Measurements from ENCODE around the gene TRPM6. TPM values are rescaled to one million over a fixed set of nuclear protein-coding genes. Genes with fewer than 3 reads are reported as not detected.
"Not testable (repeated sequence)": the region's sequence is repeated elsewhere in the genome, so short reads cannot be mapped to it uniquely, and the experiment has no call there.

The TRPM6 gene
- not detected in 2 replicates for total RNA-seq (2014; rRNA removed; shearing (Covaris generic))

GRCh38 chr9:74887041-74887980, at the start of gene TRPM6:
TRPM6 (minus strand) TSS chr9:74887921; CDS start chr9:74887856, 65 bp downstream.
- Histone ChIP-seq H3K27me3 (replicated peaks) (no peaks in the 10 kb centered on the region), H3K4me1 (replicated peaks) (peaks cover 4% of the 10 kb centered on the region), H3K36me3 (no peaks in the 10 kb centered on the region), H3K4me3 (peak within 1 kb of the TSS; percentile 41), H3K27ac (no peak within 1 kb of the TSS), H3K9me3 (replicated peaks) (no peaks in the 10 kb centered on the region)
- peak; percentile 28 to 49 for DNase-seq (ENCODE audit: low read depth in 1 of 2, low spot score in 2 of 2)

GRCh38 chr9:74935008-74935407, 47.3 kb upstream of the TRPM6 start:
- H3K36me3 ChIP-seq = no peaks in the 10 kb centered on the region
- no peak overlapping the region for H3K4me3 ChIP-seq
- H3K4me1 ChIP-seq (replicated peaks) = no peaks in the 10 kb centered on the region
- H3K9me3 ChIP-seq (replicated peaks) = no peaks in the 10 kb centered on the region
- H3K27ac ChIP-seq = no peak overlapping the region
- no peak for DNase-seq (ENCODE audit: low read depth in 1 of 2, low spot score in 2 of 2)
- no peaks in the 10 kb centered on the region; the same call in 1 of the 2 replicates for H3K27me3 ChIP-seq (replicated peaks)

- Histone ChIP-seq H3K9me3 (replicated peaks) (no peaks in the 10 kb centered on the region), H3K27ac (no peak overlapping the region), H3K36me3 (no peaks in the 10 kb centered on the region), H3K4me3 (no peak overlapping the region), H3K4me1 (replicated peaks) (no peaks in the 10 kb centered on the region), H3K27me3 (replicated peaks) (no peaks in the 10 kb centered on the region)
- no peak for DNase-seq (ENCODE audit: low read depth in 1 of 2, low spot score in 2 of 2)
Measured at GRCh38 chr9:74921737-74922136, 34.0 kb upstream of the TRPM6 start.

- Histone ChIP-seq H3K27ac (no peak overlapping the region), H3K9me3 (replicated peaks) (no peaks in the 10 kb centered on the region), H3K4me3 (no peak overlapping the region), H3K27me3 (replicated peaks) (no peaks in the 10 kb centered on the region), H3K36me3 (no peaks in the 10 kb centered on the region), H3K4me1 (replicated peaks) (no peaks in the 10 kb centered on the region)
- no peak for DNase-seq (ENCODE audit: low read depth in 1 of 2, low spot score in 2 of 2)
Measured at GRCh38 chr9:74920944-74921626, 33.4 kb upstream of the TRPM6 start.

- H3K27ac ChIP-seq = no peak overlapping the region
- no peaks in the 10 kb centered on the region for H3K9me3 ChIP-seq (replicated peaks)
- H3K27me3 ChIP-seq (replicated peaks) = no peaks in the 10 kb centered on the region
- no peaks in the 10 kb centered on the region for H3K4me1 ChIP-seq (replicated peaks)
- H3K4me3 ChIP-seq = no peak overlapping the region
- DNase-seq (ENCODE audit: low read depth in 1 of 2, low spot score in 2 of 2) = no peak
- H3K36me3 ChIP-seq = no peaks in the 10 kb centered on the region
Measured at GRCh38 chr9:74910036-74910435, 22.3 kb upstream of the TRPM6 start.

GRCh38 chr9:74908665-74909064, 20.9 kb upstream of the TRPM6 start:
- no peak overlapping the region for H3K27ac ChIP-seq
- H3K4me1 ChIP-seq (replicated peaks) = no peaks in the 10 kb centered on the region
- no peak for DNase-seq (ENCODE audit: low read depth in 1 of 2, low spot score in 2 of 2)
- H3K36me3 ChIP-seq = no peaks in the 10 kb centered on the region
- no peaks in the 10 kb centered on the region for H3K9me3 ChIP-seq (replicated peaks)
- H3K4me3 ChIP-seq = no peak overlapping the region
- H3K27me3 ChIP-seq (replicated peaks) = no peaks in the 10 kb centered on the region

- Histone ChIP-seq H3K27me3 (replicated peaks) (no peaks in the 10 kb centered on the region), H3K4me3 (no peak overlapping the region), H3K36me3 (no peaks in the 10 kb centered on the region), H3K9me3 (replicated peaks) (no peaks in the 10 kb centered on the region), H3K27ac (no peak overlapping the region), H3K4me1 (replicated peaks) (no peaks in the 10 kb centered on the region)
- DNase-seq (ENCODE audit: low read depth in 1 of 2, low spot score in 2 of 2) = no peak
Measured at GRCh38 chr9:74907085-74907484, 19.4 kb upstream of the TRPM6 start.

GRCh38 chr9:74901001-74901400, 13.3 kb upstream of the TRPM6 start:
- Histone ChIP-seq H3K9me3 (replicated peaks) (no peaks in the 10 kb centered on the region), H3K27ac (no peak overlapping the region), H3K36me3 (no peaks in the 10 kb centered on the region), H3K27me3 (replicated peaks) (no peaks in the 10 kb centered on the region), H3K4me3 (no peak overlapping the region), H3K4me1 (replicated peaks) (no peaks in the 10 kb centered on the region)
- no peak for DNase-seq (ENCODE audit: low read depth in 1 of 2, low spot score in 2 of 2)

GRCh38 chr9:74888449-74888848, 728 bp upstream of the TRPM6 start:
- H3K36me3 ChIP-seq; H3K27ac ChIP-seq; DNase-seq (ENCODE audit: low read depth in 1 of 2, low spot score in 2 of 2); H3K9me3 ChIP-seq (replicated peaks); H3K4me3 ChIP-seq; H3K27me3 ChIP-seq (replicated peaks); H3K4me1 ChIP-seq (replicated peaks): not testable (repeated sequence)

GRCh38 chr9:74887981-74888370, 255 bp upstream of the TRPM6 start:
- no peaks in the 10 kb centered on the region for H3K9me3 ChIP-seq (replicated peaks)
- H3K27ac ChIP-seq = no peak overlapping the region
- no peak for DNase-seq (ENCODE audit: low read depth in 1 of 2, low spot score in 2 of 2)
- H3K27me3 ChIP-seq (replicated peaks) = no peaks in the 10 kb centered on the region
- peaks cover 4% of the 10 kb centered on the region for H3K4me1 ChIP-seq (replicated peaks)
- H3K36me3 ChIP-seq = no peaks in the 10 kb centered on the region
- H3K4me3 ChIP-seq = no peak overlapping the region

- Histone ChIP-seq H3K36me3 (no peaks in the 10 kb centered on the region), H3K4me3 (no peak overlapping the region), H3K27me3 (replicated peaks) (no peaks in the 10 kb centered on the region), H3K4me1 (replicated peaks) (no peaks in the 10 kb centered on the region), H3K27ac (no peak overlapping the region), H3K9me3 (replicated peaks) (no peaks in the 10 kb centered on the region)
- no peak for DNase-seq (ENCODE audit: low read depth in 1 of 2, low spot score in 2 of 2)
Measured at GRCh38 chr9:74876382-74876949, 11.3 kb downstream of the TRPM6 start.

GRCh38 chr9:74875656-74876055, 12.1 kb downstream of the TRPM6 start:
- Histone ChIP-seq H3K4me3 (no peak overlapping the region), H3K27ac (no peak overlapping the region), H3K27me3 (replicated peaks) (no peaks in the 10 kb centered on the region), H3K4me1 (replicated peaks) (no peaks in the 10 kb centered on the region), H3K36me3 (no peaks in the 10 kb centered on the region), H3K9me3 (replicated peaks) (no peaks in the 10 kb centered on the region)
- no peak for DNase-seq (ENCODE audit: low read depth in 1 of 2, low spot score in 2 of 2)

- H3K27ac ChIP-seq = no peak overlapping the region
- no peaks in the 10 kb centered on the region for H3K36me3 ChIP-seq
- no peaks in the 10 kb centered on the region for H3K27me3 ChIP-seq (replicated peaks)
- no peaks in the 10 kb centered on the region for H3K4me1 ChIP-seq (replicated peaks)
- no peak for DNase-seq (ENCODE audit: low read depth in 1 of 2, low spot score in 2 of 2)
- H3K9me3 ChIP-seq (replicated peaks) = no peaks in the 10 kb centered on the region
- no peak overlapping the region for H3K4me3 ChIP-seq
Measured at GRCh38 chr9:74874220-74874619, 13.5 kb downstream of the TRPM6 start.
